Stimulated activated CD4-positive, alpha-beta T cell treated with anti-CD3 and anti-CD28 coated beads, Interleukin-2, amount 100 ng/mL, for 48 hours (primary cell): ENCODE results near the gene WWOX.

Experiments
- DNase-seq, 2 donors: peaks; one replicate each; pipeline ENCODE4 v3.0.0-alpha.2; 2020

WWOX gene

GRCh38 chr16:78754713-78755112 lies 655.3 kb downstream of the WWOX start:
- DNase-seq = no peak

GRCh38 chr16:78755751-78756661 lies 656.6 kb downstream of the WWOX start:
- DNase-seq = no peak

GRCh38 chr16:78759596-78759995 lies 660.1 kb downstream of the WWOX start:
- no peak for DNase-seq

GRCh38 chr16:78760611-78761010 lies 661.2 kb downstream of the WWOX start:
- no peak for DNase-seq

GRCh38 chr16:78761427-78761826 lies 662.0 kb downstream of the WWOX start:
- DNase-seq = no peak

- no peak for DNase-seq
Observed at GRCh38 chr16:78762222-78762621, 662.8 kb downstream of the WWOX start.

GRCh38 chr16:78763821-78764440 lies 664.5 kb downstream of the WWOX start:
- no peak for DNase-seq

- no peak for DNase-seq
Observed at GRCh38 chr16:78764478-78764877, 665.0 kb downstream of the WWOX start.

GRCh38 chr16:78768226-78768625 lies 668.8 kb downstream of the WWOX start:
- DNase-seq = no peak

- DNase-seq = no peak
Observed at GRCh38 chr16:78768718-78769117, 669.3 kb downstream of the WWOX start.

GRCh38 chr16:78770353-78771091 lies 671.1 kb downstream of the WWOX start:
- DNase-seq = peak; percentile 85 to 88

- no peak for DNase-seq
Observed at GRCh38 chr16:78773291-78773702, 673.8 kb downstream of the WWOX start.

- DNase-seq = no peak
Observed at GRCh38 chr16:78773706-78774105, 674.3 kb downstream of the WWOX start.

GRCh38 chr16:78775161-78775561 lies 675.7 kb downstream of the WWOX start:
- peak; percentile 51 to 65 for DNase-seq

GRCh38 chr16:78778101-78779004 lies 678.9 kb downstream of the WWOX start:
- DNase-seq = no peak

- no peak for DNase-seq
Observed at GRCh38 chr16:78780808-78781207, 681.4 kb downstream of the WWOX start.

GRCh38 chr16:78782572-78782971 lies 683.1 kb downstream of the WWOX start:
- no peak for DNase-seq

GRCh38 chr16:78783570-78784079 lies 684.2 kb downstream of the WWOX start:
- DNase-seq = no peak

GRCh38 chr16:78784771-78785170 lies 685.3 kb downstream of the WWOX start:
- no peak for DNase-seq

GRCh38 chr16:78785218-78785617 lies 685.8 kb downstream of the WWOX start:
- DNase-seq = no peak

- no peak for DNase-seq
Observed at GRCh38 chr16:78786635-78787034, 687.2 kb downstream of the WWOX start.

- no peak for DNase-seq
Observed at GRCh38 chr16:78788276-78788675, 688.8 kb downstream of the WWOX start.
